Thyroid gland (tissue), 4 donors: ENCODE data around the gene ZNF117. TPM values are rescaled to one million over a fixed set of nuclear protein-coding genes. Genes with fewer than 3 reads are reported as not detected.
"Not testable (repeated sequence)": the region's sequence is repeated elsewhere in the genome, so short reads cannot be mapped to it uniquely, and the experiment has no call there.

ENCODE experiments used
- DNase-seq, 2 donors: peaks; one replicate each; pipeline ENCODE4 v3.0.0-alpha.2; 2019
- H3K27ac ChIP-seq, 3 donors: fragments of 200-600 bp; sonication (generic); 1 replicate in 2 of 3; 2 replicates in 1 of 3; pipeline ENCODE4 v1.5.1; 2016 to 2019; ENCODE audit warnings: mild to moderate bottlenecking in 1 of 3, moderate library complexity in 1 of 3
- H3K27me3 ChIP-seq: fragments of 200-600 bp; sonication (generic); one replicate; pipeline ENCODE4 v1.5.1; 2019
- H3K36me3 ChIP-seq, 2 donors: fragments of 200-600 bp; sonication (generic); one replicate each; pipeline ENCODE4 v1.5.1; 2016 to 2019
- H3K4me1 ChIP-seq, 2 donors: fragments of 200-600 bp; sonication (generic); one replicate each; pipeline ENCODE4 v1.5.1; 2017 to 2019
- H3K4me3 ChIP-seq, 3 donors: fragments of 200-600 bp; sonication (generic); replicated peaks in 1 of 3; 1 replicate in 2 of 3; 2 replicates in 1 of 3; pipeline ENCODE4 v1.5.1; 2016; ENCODE audit warnings: mild to moderate bottlenecking in 1 of 3
- H3K9me3 ChIP-seq: fragments of 200-600 bp; sonication (generic); one replicate; pipeline ENCODE4 v1.5.1; 2017
- CTCF ChIP-seq, 6 experiments: fragments of 200-600 bp in 3 of 6; fragments of 450-650 bp in 3 of 6; sonication (generic) in 3 of 6; IDR thresholded peaks; one replicate each; pipeline ENCODE4 v1.5.1; 2016 to 2019; ENCODE audit warnings: antibody characterized with exemption in 6 of 6, mild to moderate bottlenecking in 2 of 6, inconsistent platforms in 1 of 6, moderate library complexity in 1 of 6
- POLR2A ChIP-seq, 2 donors: fragments of 450-650 bp; IDR thresholded peaks; one replicate each; pipeline ENCODE4 v1.6.1; 2017; ENCODE audit warnings: antibody characterized with exemption in 2 of 2, mild to moderate bottlenecking in 2 of 2, moderate library complexity in 1 of 2
- WGBS, 2 donors: methylation state at CpG; one replicate each; pipeline ENCODE4 v1.1.5; 2017; 5-methylcytosine and 5-hydroxymethylcytosine counted together
- intact Hi-C: fragments of 100-400 bp; cut with DNase I; formaldehyde crosslinking; loops from one replicate; pipeline ENCODE4 v1.15.1; 2023
- total RNA-seq, 4 donors: library from RNA; depleted of rRNA; stranded (reverse); fragments of >200 nt; gene quantifications; one replicate each; pipeline ENCODE4 v1.2.3, GENCODE V29; 2016

ZNF117 gene
- total RNA-seq, 4 donors from 2014 or later: 10.5 to 20.3 (median 12.6) TPM

- DNase-seq, H3K36me3 ChIP-seq, H3K9me3 ChIP-seq, H3K4me1 ChIP-seq, H3K27ac ChIP-seq, H3K27me3 ChIP-seq, intact Hi-C loops, H3K4me3 ChIP-seq: not testable (repeated sequence)
- 83 to 89% methylated on average over 2 of the region's 2 CpGs for WGBS, 2 donors
Observed at GRCh38 chr7:65009394-65009793, 18.6 kb upstream of the ZNF117 start.

GRCh38 chr7:65007036-65007435 is 16.2 kb upstream of the ZNF117 start:
- H3K27ac ChIP-seq: peak overlapping the region in 2 of 3 donors; percentile 32 to 77

GRCh38 chr7:65006094-65006992 is 15.5 kb upstream of the ZNF117 start, which contains the start of gene ERV3-1:
ERV3-1 (minus strand) TSS chr7:65006687; CDS start chr7:64993026, 13,661 bp downstream.
- Histone ChIP-seq H3K9me3 (no peaks in the 10 kb centered on the region), H3K4me3 (peak within 1 kb of the TSS; percentile 42 to 86 (median 63)), H3K4me1 (peaks cover 9 to 10% of the 10 kb centered on the region in 2 donors), H3K27ac (peak within 1 kb of the TSS; percentile 20 to 77 (median 60)), H3K27me3 (no peaks in the 10 kb centered on the region), H3K36me3 (no peaks in the 10 kb centered on the region)
- peak; percentile 97 for DNase-seq
- TF ChIP-seq POLR2A (IDR thresholded peaks at IDR 0.05) (peak; percentile 65 to 89), CTCF (IDR thresholded peaks at IDR 0.05) (no peak)
- WGBS, 2 donors: 2 to 4% methylated on average over 13 to 17 of the region's 33 CpGs
- intact Hi-C loops: no loop called here

More at GRCh38 chr7:65007036-65007435, 16.2 kb upstream of the ZNF117 start:
- H3K27me3 ChIP-seq, H3K9me3 ChIP-seq, intact Hi-C loops, H3K36me3 ChIP-seq, DNase-seq, H3K4me1 ChIP-seq: not testable (repeated sequence)
- peak overlapping the region in 2 of 3 donors; percentile 63 to 86 for H3K4me3 ChIP-seq
- 68 to 80% methylated on average over 4 of the region's 4 CpGs for WGBS, 2 donors

GRCh38 chr7:65004575-65004974 is 13.7 kb upstream of the ZNF117 start:
- Histone ChIP-seq H3K9me3 (no peaks in the 10 kb centered on the region), H3K27me3 (no peaks in the 10 kb centered on the region), H3K27ac (no peak overlapping the region), H3K4me1 (peaks cover 9 to 13% of the 10 kb centered on the region in 2 donors), H3K36me3 (no peaks in the 10 kb centered on the region), H3K4me3 (no peak overlapping the region)
- DNase-seq: no peak
- 79 to 93% methylated on average over 1 of the region's 1 CpG for WGBS, 2 donors
- no peak for TF ChIP-seq CTCF (IDR thresholded peaks at IDR 0.05)
- no peak for TF ChIP-seq POLR2A (IDR thresholded peaks at IDR 0.05)
- intact Hi-C loops: no loop called here

GRCh38 chr7:65002972-65003585 is 12.2 kb upstream of the ZNF117 start:
- H3K27me3 ChIP-seq: no peaks in the 10 kb centered on the region
- DNase-seq: no peak
- no peak overlapping the region for H3K4me3 ChIP-seq
- no peak overlapping the region for H3K27ac ChIP-seq
- no peaks in the 10 kb centered on the region for H3K36me3 ChIP-seq
- 90 to 94% methylated on average over 2 of the region's 2 CpGs for WGBS, 2 donors
- no peaks in the 10 kb centered on the region for H3K9me3 ChIP-seq
- intact Hi-C loops: no loop called here
- peaks cover 14 to 20% of the 10 kb centered on the region in 2 donors for H3K4me1 ChIP-seq
- TF ChIP-seq CTCF (IDR thresholded peaks at IDR 0.05) (no peak), POLR2A (IDR thresholded peaks at IDR 0.05) (no peak)
